Tibial nerve (tissue), 4 donors: Measurements from ENCODE around the gene ACY1.

ENCODE experiments used
- CTCF ChIP-seq, 5 experiments: fragments of 200-600 bp in 3 of 5; fragments of 450-650 bp in 2 of 5; sonication (generic) in 3 of 5; IDR thresholded peaks; one replicate each; pipeline ENCODE4 v1.5.1; 2016 to 2019; ENCODE audit warnings: antibody characterized with exemption in 5 of 5, mild to moderate bottlenecking in 3 of 5, moderate library complexity in 2 of 5
- EP300 ChIP-seq, 2 donors: sonication (generic); formaldehyde crosslinking; IDR thresholded peaks; one replicate each; pipeline ENCODE4 v1.6.1; 2017; ENCODE audit warnings: antibody characterized with exemption in 2 of 2, mild to moderate bottlenecking in 1 of 2
- POLR2A ChIP-seq, 2 donors: fragments of 450-650 bp; IDR thresholded peaks; one replicate each; pipeline ENCODE4 v1.6.1; 2017; ENCODE audit warnings: antibody characterized with exemption in 2 of 2, mild to moderate bottlenecking in 2 of 2, moderate library complexity in 2 of 2

DNA sequence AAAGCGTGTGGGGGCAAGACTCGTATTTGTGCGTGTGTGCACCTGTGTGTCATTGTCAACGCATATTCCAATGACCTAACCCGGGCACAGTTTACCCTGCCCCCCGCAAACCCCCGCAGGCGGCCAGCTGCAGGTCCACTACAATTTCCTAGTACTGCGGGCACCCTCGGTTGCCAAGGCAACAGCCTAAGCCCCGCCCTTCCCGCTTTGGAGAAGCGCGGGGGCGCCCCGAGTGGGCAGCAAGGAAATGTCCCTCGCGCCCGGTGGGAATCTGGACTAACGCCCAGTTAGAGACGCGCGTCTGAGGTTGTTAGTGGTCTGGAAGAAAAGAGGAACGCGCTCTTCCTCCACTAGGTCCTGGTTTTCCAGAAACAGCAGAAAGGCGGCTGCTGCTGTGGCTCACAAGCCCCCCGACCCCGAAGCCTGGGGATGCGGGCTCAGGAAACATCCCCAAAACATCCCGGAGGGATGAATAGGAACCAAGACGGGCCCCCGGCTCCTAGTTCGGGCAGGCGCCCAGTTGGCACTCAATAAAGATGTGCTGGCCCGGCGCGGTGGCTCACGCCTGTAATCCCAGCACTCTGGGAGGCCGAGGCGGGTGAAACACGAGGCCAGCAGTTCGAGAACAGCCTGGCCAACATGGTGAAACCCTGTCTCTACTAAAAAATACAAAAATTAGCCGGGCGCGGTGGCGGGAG is 7.3 kb upstream of the ACY1 start:
- peak in 2 of 5 experiments; percentile 15 to 34 for TF ChIP-seq CTCF (IDR thresholded peaks at IDR 0.05)
- no peak for TF ChIP-seq POLR2A (IDR thresholded peaks at IDR 0.05)
- TF ChIP-seq EP300 (IDR thresholded peaks at IDR 0.05), result peak; percentile 7 to 21
